Thyroid gland (tissue), 4 donors: Measurements from ENCODE around the gene TFR2.

ENCODE experiments used
- CTCF ChIP-seq, 6 experiments: fragments of 200-600 bp in 3 of 6; fragments of 450-650 bp in 3 of 6; sonication (generic) in 3 of 6; IDR thresholded peaks; one replicate each; pipeline ENCODE4 v1.5.1; 2016 to 2019; ENCODE audit warnings: antibody characterized with exemption in 6 of 6, mild to moderate bottlenecking in 2 of 6, inconsistent platforms in 1 of 6, moderate library complexity in 1 of 6
- POLR2A ChIP-seq, 2 donors: fragments of 450-650 bp; IDR thresholded peaks; one replicate each; pipeline ENCODE4 v1.6.1; 2017; ENCODE audit warnings: antibody characterized with exemption in 2 of 2, mild to moderate bottlenecking in 2 of 2, moderate library complexity in 1 of 2

DNA sequence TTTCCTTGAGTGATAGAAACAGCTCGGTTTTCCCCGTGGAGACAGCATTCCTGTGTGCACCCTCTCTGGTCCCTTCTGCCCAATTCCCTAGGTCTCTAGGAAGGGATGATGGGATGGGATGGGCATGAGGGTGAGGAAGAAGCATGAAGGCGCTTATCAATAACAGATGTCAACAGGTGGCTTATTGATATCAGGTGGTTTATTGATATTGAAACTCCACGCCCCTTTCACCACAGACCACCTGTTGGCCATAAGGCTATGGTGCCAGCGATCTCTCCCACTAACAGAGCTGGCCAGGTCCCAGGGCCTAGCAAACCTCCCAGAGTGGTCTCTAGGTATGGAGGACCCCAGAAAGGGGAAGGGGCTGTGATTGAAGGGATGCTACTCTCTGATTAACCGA is 21.1 kb downstream of the TFR2 start:
- TF ChIP-seq CTCF (IDR thresholded peaks at IDR 0.05) (no peak), POLR2A (IDR thresholded peaks at IDR 0.05) (no peak)
